Activated CD8-positive, alpha-beta memory T cell treated with anti-CD3 and anti-CD28 coated beads, Interleukin-2, amount 50 U/mL, for 24 hours (primary cell): Measurements from ENCODE around the gene C4A.

Source experiments
- DNase-seq: peaks from one replicate; pipeline ENCODE4 v3.0.0-alpha.2; 2020; ENCODE audit errors: extremely low read depth

The C4A gene

DNA sequence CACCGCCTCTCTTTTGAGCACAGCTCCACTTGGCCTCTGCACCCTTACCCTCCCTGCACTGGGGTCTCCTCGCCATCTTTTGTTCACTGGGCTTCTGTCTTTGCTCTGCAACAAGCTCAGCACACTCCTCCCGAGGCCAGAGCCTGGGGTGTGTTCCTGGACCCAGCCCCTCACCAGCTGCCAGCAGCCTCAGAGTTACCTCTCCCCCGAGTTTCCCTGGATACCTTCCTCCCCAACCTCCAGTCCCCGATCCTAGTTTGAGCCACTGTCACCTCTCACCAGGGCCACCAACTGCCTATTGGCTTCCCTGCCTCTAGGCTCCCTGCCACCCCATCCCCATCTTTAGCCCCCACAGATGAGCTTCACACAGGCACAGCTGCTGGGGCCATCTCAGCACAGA lies 68.7 kb downstream of the C4A start:
- no peak for DNase-seq
